NCI-H187 (cell line): Measurements from ENCODE around the gene INPP4B.
A peak's percentile ranks its signal among the peaks of the same experiment; 100 is the strongest.
"Not testable (repeated sequence)": the region's sequence is repeated elsewhere in the genome, so short reads cannot be mapped to it uniquely, and the experiment has no call there.

Experiments
- DNase-seq, 2 experiments: peaks; one replicate each; lab custom pipeline; 2025; lab: John Stamatoyannopoulos, UW

The INPP4B gene

GRCh38 chr4:142539796-142540482 is 306.2 kb downstream of the INPP4B start:
- no peak for DNase-seq

- no peak for DNase-seq
Observed at GRCh38 chr4:142535009-142535408, 311.1 kb downstream of the INPP4B start.

GRCh38 chr4:142532054-142532453 is 314.0 kb downstream of the INPP4B start:
- DNase-seq = no peak

DNA sequence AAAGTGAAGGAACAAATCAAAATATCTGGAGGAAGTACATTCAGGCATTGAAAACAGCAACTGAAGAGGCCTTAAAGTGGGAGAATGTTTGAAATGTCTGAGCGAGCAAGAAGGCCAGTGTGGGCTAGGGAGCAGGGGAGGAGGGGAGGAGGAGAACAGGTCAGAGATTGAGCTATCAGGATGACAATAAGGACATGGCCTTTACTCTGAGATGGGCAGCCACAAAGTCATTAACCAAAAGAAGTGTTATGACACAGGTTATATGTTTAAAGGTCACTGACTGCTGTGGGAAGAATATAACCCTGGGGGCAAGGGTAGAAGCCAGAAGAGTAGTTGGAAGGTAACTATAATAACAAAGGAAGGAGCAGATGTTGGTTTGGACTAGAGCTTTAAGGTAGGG is 315.4 kb downstream of the INPP4B start:
- DNase-seq = no peak

DNA sequence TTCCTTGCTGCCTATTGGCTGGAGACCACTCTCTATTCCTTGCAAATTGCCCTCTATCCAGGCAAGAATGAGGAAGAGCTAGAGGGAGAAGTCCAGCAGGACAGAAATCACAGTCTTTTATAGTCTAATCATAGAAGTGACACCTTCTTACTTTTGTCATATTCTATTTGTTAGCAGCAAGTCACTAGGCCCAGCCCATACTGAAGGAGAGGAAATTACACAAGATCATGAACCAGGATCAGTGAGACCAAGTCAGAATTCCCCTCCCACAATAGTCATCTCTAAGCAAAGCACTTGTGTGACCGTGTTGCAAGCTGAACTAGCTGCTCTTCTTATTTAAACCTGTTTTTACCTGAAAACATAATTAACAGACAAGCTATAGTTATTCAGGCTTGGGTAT is 317.7 kb downstream of the INPP4B start:
- DNase-seq = no peak

DNA sequence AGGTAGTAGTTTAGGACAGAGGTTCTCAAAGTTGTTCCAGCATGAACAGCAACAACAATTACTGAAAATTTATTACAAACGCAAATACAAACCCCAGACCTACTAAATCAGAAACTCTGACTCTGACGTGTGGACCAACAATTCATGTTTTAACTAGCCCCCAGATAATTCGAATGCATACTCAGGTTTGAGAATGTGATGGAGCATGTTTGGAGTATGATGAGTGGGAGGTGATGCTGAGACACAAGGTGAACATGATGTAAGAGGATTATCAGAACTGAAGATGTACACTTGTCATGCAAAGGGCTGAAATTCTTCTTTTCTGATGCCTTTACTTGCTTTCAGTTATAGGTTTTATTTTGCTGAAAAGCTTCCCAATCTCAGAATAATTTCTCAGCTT is 323.0 kb downstream of the INPP4B start:
- no peak for DNase-seq

DNA sequence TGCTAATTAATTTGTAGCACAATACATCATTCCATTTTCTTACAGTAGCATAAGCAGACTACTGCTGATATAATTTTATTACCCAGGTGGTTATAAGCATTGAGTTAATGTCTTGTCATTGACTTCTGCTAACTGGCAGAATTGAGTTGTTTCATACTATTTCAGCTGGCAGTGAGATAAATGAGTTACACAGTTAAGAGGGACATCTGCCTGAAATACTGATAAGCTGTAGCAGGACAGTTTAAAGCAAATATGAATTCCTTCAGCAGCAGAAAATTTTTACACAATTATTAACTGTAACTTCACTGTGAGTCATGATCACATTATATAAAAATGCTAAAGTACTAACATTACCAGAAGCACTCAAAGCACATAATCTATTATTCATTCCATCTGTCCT is 326.8 kb downstream of the INPP4B start:
- no peak for DNase-seq

GRCh38 chr4:142516686-142517526 is 329.2 kb downstream of the INPP4B start:
- DNase-seq = no peak

DNA sequence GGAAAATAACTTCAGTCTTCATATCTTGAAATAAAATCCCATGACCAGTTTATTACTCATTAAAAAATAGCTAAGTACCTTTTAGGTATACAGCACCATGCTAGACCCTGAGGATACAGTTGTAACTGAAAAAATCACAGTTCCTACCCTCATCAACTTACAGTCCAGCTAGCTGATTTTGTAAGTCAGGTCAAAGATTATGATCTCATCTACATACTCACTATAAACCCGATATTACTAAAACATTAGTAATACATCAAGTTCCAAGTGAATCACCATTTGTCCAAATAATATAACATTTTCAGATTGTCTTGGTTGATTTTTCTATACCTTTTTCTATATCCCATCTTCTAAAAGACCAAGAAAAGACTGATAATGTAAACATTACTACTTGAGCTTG is 333.9 kb downstream of the INPP4B start:
- DNase-seq = no peak

GRCh38 chr4:142509881-142510280 is 336.2 kb downstream of the INPP4B start:
- DNase-seq = no peak

GRCh38 chr4:142509381-142509780 is 336.7 kb downstream of the INPP4B start:
- DNase-seq = not testable (repeated sequence)

GRCh38 chr4:142500966-142501365 is 345.1 kb downstream of the INPP4B start:
- DNase-seq = no peak

GRCh38 chr4:142497606-142498005 is 348.5 kb downstream of the INPP4B start:
- DNase-seq = no peak

DNA sequence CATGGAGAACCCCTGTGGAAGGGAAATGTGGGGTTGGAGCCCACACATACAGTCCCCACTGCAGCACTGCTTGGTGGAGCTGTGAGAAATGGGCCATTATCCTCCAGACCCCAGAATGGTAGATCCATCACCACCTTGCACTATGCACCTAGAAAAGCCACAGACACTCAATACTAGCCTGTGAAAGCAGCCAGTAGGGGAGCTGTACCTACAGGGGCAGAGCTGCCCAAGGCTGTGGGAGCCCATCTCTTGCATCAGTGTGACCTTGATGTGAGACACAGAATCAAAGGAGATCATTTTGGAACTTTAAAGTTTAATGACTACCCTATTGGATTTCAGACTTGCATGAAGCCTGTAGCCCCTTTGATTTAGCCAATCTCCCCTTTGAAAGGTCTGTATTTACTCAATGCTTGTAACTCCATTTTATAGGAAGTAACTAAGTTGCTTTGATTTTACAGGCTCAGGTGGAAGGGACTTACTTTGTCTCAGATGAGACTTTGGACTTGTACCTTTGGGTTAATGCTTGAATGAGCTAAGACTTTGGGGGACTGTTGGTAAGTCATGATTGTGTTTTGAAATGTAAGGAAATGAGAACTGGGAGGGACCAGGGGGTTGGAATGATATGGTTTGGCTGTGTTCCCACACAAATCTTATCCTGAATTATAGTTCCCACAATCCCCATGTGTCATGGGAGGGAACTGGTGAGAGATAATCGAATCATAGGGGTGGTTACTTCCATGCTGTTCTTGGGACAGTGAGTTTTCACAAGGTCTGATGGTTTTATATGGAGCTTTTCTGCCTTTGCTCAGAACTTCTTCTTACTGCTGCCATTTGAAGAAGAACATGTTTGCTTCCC is 352.6 kb downstream of the INPP4B start:
- no peak for DNase-seq

DNA sequence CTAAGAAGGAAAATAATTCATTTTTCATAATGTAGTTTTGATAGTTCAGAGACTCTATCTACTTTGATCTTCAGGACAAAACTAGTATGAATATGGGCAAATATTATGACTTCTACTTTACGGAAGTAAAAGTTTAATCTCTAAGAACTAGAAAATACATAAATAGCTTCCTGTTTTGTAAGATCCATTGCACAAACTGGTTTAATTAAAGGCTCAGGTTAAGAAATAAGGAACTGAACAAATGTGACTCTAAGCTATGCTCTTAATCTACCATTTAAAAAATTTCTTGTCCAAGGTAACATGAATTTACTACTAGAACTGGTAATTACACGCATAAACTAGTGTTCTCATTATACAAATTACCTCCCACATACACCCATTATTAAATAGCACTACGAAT is 360.6 kb downstream of the INPP4B start:
- no peak for DNase-seq

DNA sequence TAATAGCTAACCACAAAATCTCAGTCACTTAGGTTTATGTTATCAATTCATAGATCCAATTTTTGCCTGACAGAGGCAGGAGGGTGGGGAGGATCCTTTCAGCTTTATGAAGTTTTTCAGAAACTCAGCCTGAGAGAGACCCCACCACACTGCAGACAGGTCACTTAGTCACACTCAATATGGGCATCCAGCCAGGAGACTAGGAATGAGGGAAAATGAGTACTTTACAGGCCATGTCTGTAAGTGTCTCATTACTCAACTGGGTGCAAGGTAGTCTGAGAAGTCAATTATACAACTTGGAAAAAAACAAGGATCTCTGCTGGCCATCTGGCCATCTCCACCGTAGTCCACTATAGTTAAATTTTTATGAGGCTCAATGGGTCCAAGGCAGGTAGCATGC is 365.9 kb downstream of the INPP4B start:
- no peak for DNase-seq

GRCh38 chr4:142475663-142476062 is 370.4 kb downstream of the INPP4B start:
- DNase-seq = no peak

- peak; percentile 47 to 85 for DNase-seq
Observed at GRCh38 chr4:142474398-142475087, 371.6 kb downstream of the INPP4B start.

DNA sequence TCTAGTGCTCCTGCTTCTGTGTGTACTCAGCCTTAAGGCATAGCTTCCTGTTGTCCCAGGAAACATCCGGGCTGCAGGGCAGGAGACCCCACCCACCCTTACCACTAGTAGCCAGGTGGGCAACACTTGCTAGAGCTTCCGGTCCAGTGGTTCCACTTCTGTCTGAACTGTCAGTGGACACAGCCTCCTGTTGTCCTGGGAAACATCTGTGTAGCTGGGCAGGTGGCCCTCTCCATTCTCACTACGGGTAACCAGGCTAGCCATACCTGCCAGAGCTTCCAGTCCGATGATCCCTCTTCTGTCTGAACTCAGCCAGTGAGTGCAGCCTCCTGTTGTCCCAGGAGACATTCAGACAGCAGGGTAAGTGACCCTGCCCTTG is 372.2 kb downstream of the INPP4B start:
- peak in 1 of 2 experiments; percentile 42 for DNase-seq

DNA sequence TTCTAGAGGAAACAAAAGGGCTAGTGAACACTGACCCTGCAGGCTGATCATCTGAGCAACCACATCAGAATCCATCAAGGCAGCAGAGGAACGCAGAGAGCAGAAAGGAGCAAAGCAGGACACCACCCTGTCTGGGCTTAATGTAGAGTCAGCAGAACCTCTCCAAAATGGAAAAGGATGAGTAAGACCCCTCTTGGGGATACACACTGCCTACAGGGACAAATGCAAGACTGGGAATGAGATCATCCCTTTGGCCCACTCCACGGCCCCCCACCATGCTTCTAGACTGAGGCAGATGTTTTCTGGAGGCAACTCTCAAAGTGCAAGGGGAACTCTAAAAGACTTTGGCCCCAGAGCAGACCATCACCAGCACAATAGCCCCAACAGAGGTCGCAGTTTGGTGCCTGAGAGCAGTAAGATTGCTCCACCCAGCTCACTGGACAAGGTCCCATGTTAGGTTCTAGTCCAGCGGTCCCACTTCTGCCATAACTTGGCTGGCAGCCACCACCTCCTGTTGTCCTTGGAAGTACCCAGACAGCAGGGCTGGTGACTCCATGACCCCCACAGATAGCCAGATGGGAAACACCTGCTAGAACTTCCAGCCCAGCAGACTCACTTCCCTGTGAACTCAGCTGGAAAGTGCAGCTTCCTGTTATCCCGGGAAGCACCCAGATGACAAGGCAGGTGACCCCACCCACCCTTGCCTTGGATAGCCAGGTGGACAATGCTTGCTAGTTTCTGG is 372.7 kb downstream of the INPP4B start:
- peak in 1 of 2 experiments; percentile 0 for DNase-seq

DNA sequence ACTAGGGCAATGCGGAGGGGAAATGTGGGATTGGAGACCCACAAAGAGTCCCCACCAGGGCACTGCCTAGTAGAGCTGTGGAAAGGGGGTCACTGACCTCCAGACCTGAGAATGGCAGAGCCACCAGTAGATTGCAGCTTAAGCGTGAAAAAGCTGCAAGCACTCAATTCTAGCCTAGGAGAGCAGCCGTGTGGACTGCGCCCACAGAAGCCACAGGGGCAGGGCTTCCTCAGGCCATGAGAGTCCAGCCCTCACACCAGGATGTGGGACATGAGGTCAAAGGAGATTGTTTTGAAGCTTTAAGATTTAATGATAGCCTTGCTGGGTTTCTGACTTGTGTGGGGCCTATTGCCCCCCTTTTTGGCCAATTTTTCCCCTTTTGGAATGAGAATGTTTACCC is 379.0 kb downstream of the INPP4B start:
- DNase-seq = no peak
